Liver (tissue), 9 donors: Measurements from ENCODE around the gene PAXIP1. TPM values are rescaled to one million over a fixed set of nuclear protein-coding genes. Genes with fewer than 3 reads are reported as not detected.

Experiments
- DNase-seq: peaks from one replicate; pipeline ENCODE4 v3.0.0-alpha.2; 2017; ENCODE audit warnings: low spot score
- H3K27ac ChIP-seq, 2 donors: one replicate each; pipeline ENCODE4 v1.7.0; 2013; ENCODE audit warnings: inconsistent platforms in 2 of 2, low read length in 2 of 2, control low read depth in 1 of 2, low read depth in 1 of 2, mild to moderate bottlenecking in 1 of 2
- H3K27me3 ChIP-seq, 4 donors: one replicate each; pipeline versions ENCODE4 v1.6.1 to v1.7.0; 2013; ENCODE audit warnings: low read length in 3 of 4, inconsistent platforms in 1 of 4, mild to moderate bottlenecking in 1 of 4, moderate library complexity in 1 of 4; ENCODE audit not compliant: control insufficient read depth in 4 of 4, insufficient read depth in 4 of 4
- H3K36me3 ChIP-seq, 4 donors: one replicate each; pipeline versions ENCODE4 v1.6.1 to v1.7.0; 2013; ENCODE audit warnings: low read length in 3 of 4, mild to moderate bottlenecking in 3 of 4, low read depth in 1 of 4, moderate library complexity in 1 of 4; ENCODE audit not compliant: control insufficient read depth in 4 of 4, insufficient read depth in 3 of 4
- H3K4me1 ChIP-seq, 4 donors: one replicate each; pipeline versions ENCODE4 v1.6.1 to v1.7.0; 2013; ENCODE audit warnings: low read length in 3 of 4, mild to moderate bottlenecking in 3 of 4, moderate library complexity in 1 of 4; ENCODE audit not compliant: control insufficient read depth in 4 of 4, insufficient read depth in 4 of 4
- H3K4me3 ChIP-seq, 3 donors: one replicate each; pipeline versions ENCODE4 v1.6.1 to v1.7.0; 2013; ENCODE audit warnings: low read length in 3 of 3, control low read depth in 1 of 3, low read depth in 1 of 3, mild to moderate bottlenecking in 1 of 3
- H3K9ac ChIP-seq, 2 donors: one replicate each; pipeline ENCODE4 v1.7.0; 2013; ENCODE audit warnings: low read length in 2 of 2, mild to moderate bottlenecking in 2 of 2, moderate library complexity in 2 of 2, control low read depth in 1 of 2, low read depth in 1 of 2
- H3K9me3 ChIP-seq, 4 donors: one replicate each; pipeline versions ENCODE4 v1.6.1 to v1.7.0; 2013; ENCODE audit warnings: low read length in 3 of 4; ENCODE audit not compliant: control insufficient read depth in 4 of 4
- EGR1 ChIP-seq, 2 donors: IDR thresholded peaks; 2 replicates each; pipeline ENCODE4 v1.6.1; 2016 to 2018; ENCODE audit warnings: antibody characterized with exemption in 2 of 2, low read depth in 2 of 2
- FOXA1 ChIP-seq: IDR thresholded peaks from 2 replicates; pipeline ENCODE4 v1.6.1; 2016; ENCODE audit warnings: antibody characterized with exemption
- FOXA2 ChIP-seq: IDR thresholded peaks from 2 replicates; pipeline ENCODE4 v1.6.1; 2016; ENCODE audit warnings: antibody characterized with exemption
- GABPA ChIP-seq, 2 donors: IDR thresholded peaks in 1 of 2; conservative IDR thresholded peaks in 1 of 2; 2 replicates each; pipeline ENCODE4 v1.6.1; 2016; ENCODE audit warnings: antibody characterized with exemption in 2 of 2, mild to moderate bottlenecking in 1 of 2, moderate library complexity in 1 of 2
- HNF4A ChIP-seq, 2 donors: conservative IDR thresholded peaks; 2 replicates each; pipeline ENCODE4 v1.6.1; 2016; ENCODE audit warnings: antibody characterized with exemption in 2 of 2, mild to moderate bottlenecking in 2 of 2
- HNF4G ChIP-seq: IDR thresholded peaks from 2 replicates; pipeline ENCODE4 v1.6.1; 2016; ENCODE audit warnings: antibody characterized with exemption
- JUND ChIP-seq, 2 donors: IDR thresholded peaks; 2 replicates each; pipeline ENCODE4 v1.6.1; 2016; ENCODE audit warnings: antibody characterized with exemption in 2 of 2
- NR2F2 ChIP-seq: IDR thresholded peaks from 2 replicates; pipeline ENCODE4 v1.6.1; 2016; ENCODE audit warnings: antibody characterized with exemption
- RXRA ChIP-seq, 2 donors: IDR thresholded peaks; 2 replicates each; pipeline ENCODE4 v1.6.1; 2017 to 2018; ENCODE audit warnings: antibody characterized with exemption in 2 of 2, mild to moderate bottlenecking in 1 of 2
- SP1 ChIP-seq: IDR thresholded peaks from 2 replicates; pipeline ENCODE4 v1.6.1; 2018; ENCODE audit warnings: antibody characterized with exemption, mild to moderate bottlenecking
- TAF1 ChIP-seq: conservative IDR thresholded peaks from 2 replicates; pipeline ENCODE4 v1.6.1; 2016; ENCODE audit warnings: antibody characterized with exemption, mild to moderate bottlenecking
- YY1 ChIP-seq: IDR thresholded peaks from 2 replicates; pipeline ENCODE4 v1.6.1; 2016; ENCODE audit warnings: antibody characterized with exemption, mild to moderate bottlenecking
- WGBS: extraction: QIAGEN DNeasy Blood & Tissue Kit; methylation state at CpG from one replicate; pipeline ENCODE4 v1.1.7; 2013; 5-methylcytosine and 5-hydroxymethylcytosine counted together
- polyA plus RNA-seq, 2 donors: library from polyadenylated mRNA; stranded (reverse) in 1 of 2; unstranded in 1 of 2; fragments of 200-250 nt in 1 of 2; fragments of >200 nt in 1 of 2; fragmentation: Nextera tagmentation in 1 of 2; extraction: Ambion mirVana in 1 of 2; gene quantifications; one replicate each; pipeline versions ENCODE4 v1.2.1 to v1.2.3, GENCODE V29; 2013 to 2015
- total RNA-seq, 2 donors: library from RNA; depleted of rRNA; stranded (reverse); fragments of >200 nt; gene quantifications; one replicate each; pipeline ENCODE4 v1.2.3, GENCODE V29; 2014
- TF ChIP-seq, protein P1 (sequence below): IDR thresholded peaks from 2 replicates; pipeline ENCODE4 v1.6.1; 2016; ENCODE audit warnings: antibody characterized with exemption, mild to moderate bottlenecking
- TF ChIP-seq, protein P2 (sequence below): IDR thresholded peaks from 2 replicates; pipeline ENCODE4 v1.6.1; 2016; ENCODE audit warnings: antibody characterized with exemption
- TF ChIP-seq, protein P3 (sequence below): IDR thresholded peaks from 2 replicates; pipeline ENCODE4 v1.6.1; 2016; ENCODE audit warnings: antibody characterized with exemption
- TF ChIP-seq, protein P4 (sequence below): fragments of 150-350 bp; IDR thresholded peaks from 2 replicates; pipeline ENCODE4 v1.5.1; 2017; ENCODE audit warnings: improper control_type of control experiment, low read depth, low read length; ENCODE audit not compliant: missing input control
- donor health status: healthy.
- donor health status: healthy.
- donor health status: healthy.
- donor health status: healthy.
- donor health status: healthy.

Gene PAXIP1
- total and polyA plus RNA-seq, 4 donors = 2.0 to 10.1 (median 5.8) TPM

DNA sequence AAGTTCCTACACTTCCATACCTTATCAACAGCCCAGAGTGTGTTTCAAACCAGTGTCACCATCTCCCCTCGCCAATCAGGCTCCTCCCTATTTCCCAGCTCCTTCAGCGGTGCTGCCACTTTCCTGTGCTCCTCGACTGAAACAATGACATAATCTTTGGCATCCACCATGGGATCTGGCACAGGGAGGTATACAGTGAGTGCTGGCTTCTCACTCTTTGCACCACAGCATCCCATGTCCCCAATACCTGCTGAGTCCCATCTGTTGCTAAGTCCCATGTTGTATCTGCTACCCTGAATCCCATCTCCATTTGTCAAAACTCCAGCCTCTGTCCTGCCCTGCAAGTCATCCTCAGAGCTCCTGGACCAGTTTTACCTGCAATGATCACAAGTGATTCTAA is 15.4 kb downstream of the PAXIP1 start (continued):
- TF ChIP-seq, protein P1, sequence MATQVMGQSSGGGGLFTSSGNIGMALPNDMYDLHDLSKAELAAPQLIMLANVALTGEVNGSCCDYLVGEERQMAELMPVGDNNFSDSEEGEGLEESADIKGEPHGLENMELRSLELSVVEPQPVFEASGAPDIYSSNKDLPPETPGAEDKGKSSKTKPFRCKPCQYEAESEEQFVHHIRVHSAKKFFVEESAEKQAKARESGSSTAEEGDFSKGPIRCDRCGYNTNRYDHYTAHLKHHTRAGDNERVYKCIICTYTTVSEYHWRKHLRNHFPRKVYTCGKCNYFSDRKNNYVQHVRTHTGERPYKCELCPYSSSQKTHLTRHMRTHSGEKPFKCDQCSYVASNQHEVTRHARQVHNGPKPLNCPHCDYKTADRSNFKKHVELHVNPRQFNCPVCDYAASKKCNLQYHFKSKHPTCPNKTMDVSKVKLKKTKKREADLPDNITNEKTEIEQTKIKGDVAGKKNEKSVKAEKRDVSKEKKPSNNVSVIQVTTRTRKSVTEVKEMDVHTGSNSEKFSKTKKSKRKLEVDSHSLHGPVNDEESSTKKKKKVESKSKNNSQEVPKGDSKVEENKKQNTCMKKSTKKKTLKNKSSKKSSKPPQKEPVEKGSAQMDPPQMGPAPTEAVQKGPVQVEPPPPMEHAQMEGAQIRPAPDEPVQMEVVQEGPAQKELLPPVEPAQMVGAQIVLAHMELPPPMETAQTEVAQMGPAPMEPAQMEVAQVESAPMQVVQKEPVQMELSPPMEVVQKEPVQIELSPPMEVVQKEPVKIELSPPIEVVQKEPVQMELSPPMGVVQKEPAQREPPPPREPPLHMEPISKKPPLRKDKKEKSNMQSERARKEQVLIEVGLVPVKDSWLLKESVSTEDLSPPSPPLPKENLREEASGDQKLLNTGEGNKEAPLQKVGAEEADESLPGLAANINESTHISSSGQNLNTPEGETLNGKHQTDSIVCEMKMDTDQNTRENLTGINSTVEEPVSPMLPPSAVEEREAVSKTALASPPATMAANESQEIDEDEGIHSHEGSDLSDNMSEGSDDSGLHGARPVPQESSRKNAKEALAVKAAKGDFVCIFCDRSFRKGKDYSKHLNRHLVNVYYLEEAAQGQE = no peak
- TF ChIP-seq FOXA2 = no peak

DNA sequence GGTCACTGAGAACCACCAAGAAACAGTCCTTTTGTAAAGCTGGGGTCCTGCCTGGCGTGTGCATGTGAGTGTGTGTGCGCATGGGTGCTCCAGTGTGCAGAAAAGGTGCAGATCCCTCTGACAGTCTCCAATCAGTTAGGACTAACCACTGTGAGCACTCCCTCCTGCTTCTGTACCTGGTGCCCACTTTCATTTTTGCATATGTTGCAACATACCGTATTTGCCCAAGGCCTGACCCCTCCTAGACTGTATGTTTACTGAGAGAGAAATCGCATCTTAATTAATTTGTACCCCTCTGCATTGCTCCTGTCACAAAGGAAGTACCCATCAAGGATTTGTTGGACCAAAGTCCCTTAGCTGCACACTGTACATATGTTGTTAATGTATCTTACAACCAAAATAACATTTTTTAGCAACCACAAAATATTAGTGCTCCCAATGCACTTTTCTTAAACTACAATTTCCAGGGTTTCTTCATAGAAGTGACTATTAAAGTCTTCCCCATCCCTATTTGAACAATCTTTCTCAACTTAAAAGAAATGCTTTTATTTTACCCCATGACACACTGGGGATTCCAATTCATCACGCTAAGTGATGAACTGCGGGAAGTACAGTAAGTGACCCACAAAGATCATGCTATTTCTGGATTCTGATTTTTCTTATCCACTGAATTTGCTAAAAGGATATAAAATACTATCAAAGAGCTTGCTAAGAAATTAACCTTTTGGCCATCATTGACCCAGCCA is 16.6 kb downstream of the PAXIP1 start:
- Histone ChIP-seq H3K4me1 (peaks cover 0 to 4% (median 4%) of the 10 kb centered on the region in 4 donors), H3K9me3 (no peaks in the 10 kb centered on the region), H3K27ac (no peak overlapping the region), H3K4me3 (no peak overlapping the region), H3K27me3 (no peaks in the 10 kb centered on the region), H3K36me3 (peaks cover 0 to 2% (median 0%) of the 10 kb centered on the region in 4 donors), H3K9ac (no peak overlapping the region)
- TF ChIP-seq FOXA1 (no peak), SP1 (no peak), HNF4A (conservative IDR thresholded peaks at IDR 0.05) (no peak), RXRA (IDR thresholded peaks at IDR 0.05) (no peak), FOXA2 (no peak), NR2F2 (no peak), TAF1 (no peak), JUND (IDR thresholded peaks at IDR 0.05) (no peak), GABPA (IDR thresholded peaks at IDR 0.05 in 1 of 2, conservative IDR thresholded peaks at IDR 0.05 in 1 of 2) (no peak), YY1 (no peak), EGR1 (IDR thresholded peaks at IDR 0.05; ENCODE audit: low read depth in 2 of 2) (no peak), HNF4G (no peak)
- TF ChIP-seq, protein P2, sequence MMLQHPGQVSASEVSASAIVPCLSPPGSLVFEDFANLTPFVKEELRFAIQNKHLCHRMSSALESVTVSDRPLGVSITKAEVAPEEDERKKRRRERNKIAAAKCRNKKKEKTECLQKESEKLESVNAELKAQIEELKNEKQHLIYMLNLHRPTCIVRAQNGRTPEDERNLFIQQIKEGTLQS = no peak
- TF ChIP-seq, protein P3, sequence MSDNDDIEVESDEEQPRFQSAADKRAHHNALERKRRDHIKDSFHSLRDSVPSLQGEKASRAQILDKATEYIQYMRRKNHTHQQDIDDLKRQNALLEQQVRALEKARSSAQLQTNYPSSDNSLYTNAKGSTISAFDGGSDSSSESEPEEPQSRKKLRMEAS = no peak
- TF ChIP-seq, protein P4, sequence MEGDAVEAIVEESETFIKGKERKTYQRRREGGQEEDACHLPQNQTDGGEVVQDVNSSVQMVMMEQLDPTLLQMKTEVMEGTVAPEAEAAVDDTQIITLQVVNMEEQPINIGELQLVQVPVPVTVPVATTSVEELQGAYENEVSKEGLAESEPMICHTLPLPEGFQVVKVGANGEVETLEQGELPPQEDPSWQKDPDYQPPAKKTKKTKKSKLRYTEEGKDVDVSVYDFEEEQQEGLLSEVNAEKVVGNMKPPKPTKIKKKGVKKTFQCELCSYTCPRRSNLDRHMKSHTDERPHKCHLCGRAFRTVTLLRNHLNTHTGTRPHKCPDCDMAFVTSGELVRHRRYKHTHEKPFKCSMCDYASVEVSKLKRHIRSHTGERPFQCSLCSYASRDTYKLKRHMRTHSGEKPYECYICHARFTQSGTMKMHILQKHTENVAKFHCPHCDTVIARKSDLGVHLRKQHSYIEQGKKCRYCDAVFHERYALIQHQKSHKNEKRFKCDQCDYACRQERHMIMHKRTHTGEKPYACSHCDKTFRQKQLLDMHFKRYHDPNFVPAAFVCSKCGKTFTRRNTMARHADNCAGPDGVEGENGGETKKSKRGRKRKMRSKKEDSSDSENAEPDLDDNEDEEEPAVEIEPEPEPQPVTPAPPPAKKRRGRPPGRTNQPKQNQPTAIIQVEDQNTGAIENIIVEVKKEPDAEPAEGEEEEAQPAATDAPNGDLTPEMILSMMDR = no peak
- TF ChIP-seq, protein P1 = no peak
- 84% methylated on average over 6 of the region's 6 CpGs for WGBS
- no peak for DNase-seq
